K562 (cell line): ENCODE measurements around the gene NPAS3. TPM values are rescaled to one million over a fixed set of nuclear protein-coding genes. Genes with fewer than 3 reads are reported as not detected.

Experiments used
- ATAC-seq: fragments of 200-7000 bp; cut with Tn5 transposase; 3 replicates; pipeline ENCODE4 v1.9.1; 2020; ENCODE audit warnings: moderate library complexity
- BruUV-seq: library from RNA; stranded (reverse); fragments of 400-500 nt; replicated peaks from 2 replicates; lab custom pipeline; 2021; lab: Mats Ljungman, UMichigan
- CTCF ChIA-PET: fragments of 300-600 bp; formaldehyde crosslinking; extraction: SDS; loops from one replicate; lab custom pipeline; 2021; ENCODE audit warnings: low intra/inter-chr PET ratio; lab: Yijun Ruan, JAX
- POLR2A ChIA-PET: fragments of 300-600, 350-650 bp; sonication (Branson Sonifier 250); formaldehyde crosslinking; extraction: SDS; loops from one replicate; lab custom pipeline; 2021; ENCODE audit warnings: antibody characterized with exemption, inconsistent platforms; lab: Yijun Ruan, JAX
- DNase-seq, 4 experiments: peaks; one replicate each; pipeline versions ENCODE4 v3.0.0 to v3.0.0-alpha.2; 2011 to 2018; ENCODE audit warnings: low spot score in 3 of 4, mixed read lengths in 3 of 4; ENCODE audit errors: extremely low read depth in 1 of 4
- FAIRE-seq: peaks from 2 replicates; lab custom pipeline; 2011; peaks lifted over from hg19 to GRCh38; lab: Jason Lieb, UNC
- H2AFZ ChIP-seq: 2 replicates; pipeline ENCODE4 v1.6.0; 2011; ENCODE audit warnings: low read depth, low read length, control low read depth, inconsistent platforms
- H3K27ac ChIP-seq: fragments of 200-600 bp; 3 replicates; pipeline ENCODE4 v1.8.0; 2011; ENCODE audit warnings: low read depth, mild to moderate bottlenecking, control low read depth, inconsistent platforms, low read length, moderate library complexity, mixed read lengths; ENCODE audit errors: extremely low read depth
- H3K27me3 ChIP-seq, 2 experiments: fragments of 300-600 bp in 1 of 2; 2 replicates in 1 of 2; 3 replicates in 1 of 2; pipeline versions ENCODE4 v1.6.0 to v1.8.0; 2011; ENCODE audit warnings: inconsistent platforms in 2 of 2, low read length in 2 of 2, mild to moderate bottlenecking in 1 of 2, mixed read lengths in 1 of 2, moderate library complexity in 1 of 2; ENCODE audit not compliant: control insufficient read depth in 2 of 2, insufficient read depth in 2 of 2
- H3K36me3 ChIP-seq: fragments of 300-600 bp; 3 replicates; pipeline ENCODE4 v1.8.0; 2011; ENCODE audit warnings: mild to moderate bottlenecking, low read length, inconsistent platforms; ENCODE audit not compliant: control insufficient read depth, insufficient read depth
- H3K4me1 ChIP-seq, 2 experiments: fragments of 200-600 bp in 1 of 2; replicated peaks in 1 of 2; 2 replicates in 1 of 2; 3 replicates in 1 of 2; pipeline versions ENCODE4 v1.5.1 to v1.8.0; 2011; ENCODE audit warnings: inconsistent platforms in 2 of 2, low read length in 2 of 2, mild to moderate bottlenecking in 1 of 2, mixed read lengths in 1 of 2, moderate library complexity in 1 of 2; ENCODE audit not compliant: control insufficient read depth in 2 of 2, insufficient read depth in 2 of 2
- H3K4me2 ChIP-seq: 2 replicates; pipeline ENCODE4 v1.6.1; 2011; ENCODE audit warnings: low read length, control low read depth, inconsistent platforms, mixed read lengths; ENCODE audit not compliant: insufficient read depth
- H3K4me3 ChIP-seq: fragments of 200-600 bp; sonication (generic), shearing (Covaris generic); 2 replicates; pipeline ENCODE4 v1.5.1; 2016; ENCODE audit warnings: control low read depth, inconsistent platforms
- H3K79me2 ChIP-seq: fragments of 200-600 bp; 3 replicates; pipeline ENCODE4 v1.8.0; 2011; ENCODE audit warnings: low read length, inconsistent platforms; ENCODE audit not compliant: control insufficient read depth, insufficient read depth
- H3K9ac ChIP-seq, 2 experiments: 2 replicates each; pipeline versions ENCODE4 v1.6.0 to v1.6.1; 2011; ENCODE audit warnings: low read depth in 2 of 2, low read length in 2 of 2, control low read depth in 1 of 2, inconsistent platforms in 1 of 2, mild to moderate bottlenecking in 1 of 2, mixed read lengths in 1 of 2; ENCODE audit not compliant: insufficient read depth in 1 of 2
- H3K9me1 ChIP-seq: one replicate; pipeline ENCODE4 v1.6.0; 2011; ENCODE audit warnings: inconsistent platforms, mild to moderate bottlenecking, low read length, moderate library complexity; ENCODE audit not compliant: control insufficient read depth, insufficient read depth
- H3K9me3 ChIP-seq: replicated peaks from 2 replicates; pipeline ENCODE4 v1.5.1; 2011; ENCODE audit warnings: low read depth, low read length, inconsistent platforms; ENCODE audit not compliant: control insufficient read depth, insufficient read depth
- H4K20me1 ChIP-seq: replicated peaks from 2 replicates; pipeline ENCODE4 v1.6.1; 2011; ENCODE audit warnings: low read length, inconsistent platforms, mixed read lengths; ENCODE audit not compliant: control insufficient read depth, insufficient read depth
- CBX1 ChIP-seq: sonication (generic); IDR thresholded peaks from 2 replicates; pipeline ENCODE4 v1.6.1; 2016; ENCODE audit warnings: antibody characterized with exemption, low read depth, mild to moderate bottlenecking
- DPF2 ChIP-seq: fragments of 450-650 bp; IDR thresholded peaks from 2 replicates; pipeline ENCODE4 v1.6.1; 2016
- ETS2 ChIP-seq: IDR thresholded peaks from 2 replicates; pipeline ENCODE4 v1.6.1; 2016; ENCODE audit warnings: borderline replicate concordance, missing genetic modification characterization, mild to moderate bottlenecking, moderate library complexity, missing compliant biosample characterization; ENCODE audit not compliant: poor library complexity, severe bottlenecking
- FOS ChIP-seq: IDR thresholded peaks from 3 replicates; pipeline ENCODE4 v1.6.1; 2011; ENCODE audit not compliant: insufficient read length; ENCODE audit errors: extremely low read depth
- MAFF ChIP-seq: IDR thresholded peaks from 2 replicates; pipeline ENCODE4 v1.6.1; 2012; ENCODE audit warnings: low read length, improper control_type of control experiment
- PRPF4 ChIP-seq: fragments of 200-400 bp; formaldehyde crosslinking; IDR thresholded peaks from one replicate; pipeline ENCODE4 v1.6.1; 2017; ENCODE audit warnings: low read length, low read depth, mild to moderate bottlenecking; ENCODE audit not compliant: insufficient read depth, poor library complexity, severe bottlenecking
- RBBP5 ChIP-seq: fragments of 200-600 bp; sonication (generic); IDR thresholded peaks from 2 replicates; pipeline ENCODE4 v1.6.1; 2012; ENCODE audit warnings: borderline replicate concordance, mild to moderate bottlenecking, low read length, control low read depth, inconsistent platforms; ENCODE audit not compliant: insufficient read depth, poor library complexity, severe bottlenecking
- SLC30A9 ChIP-seq: fragments of 250-450 bp; sonication (Bioruptor Pico); IDR thresholded peaks from 2 replicates; pipeline ENCODE4 v1.8.0; 2022; ENCODE audit warnings: mild to moderate bottlenecking, moderate library complexity
- SRSF9 ChIP-seq: fragments of 200-400 bp; formaldehyde crosslinking; IDR thresholded peaks from 2 replicates; pipeline ENCODE4 v1.6.1; 2017; ENCODE audit warnings: low read depth, low read length, borderline replicate concordance
- ZC3H4 ChIP-seq: sonication (generic); formaldehyde crosslinking; IDR thresholded peaks from 2 replicates; pipeline ENCODE4 v1.9.0; 2021; ENCODE audit warnings: missing genetic modification reagents, borderline replicate concordance
- WGBS: fragments of 100-300 bp; shearing (Covaris generic); methylation state at CpG from one replicate; pipeline ENCODE4 v1.1.6; 2016; ENCODE audit warnings: low coverage, mixed read lengths; ENCODE audit not compliant: insufficient coverage; ENCODE audit errors: missing lambda C conversion rate; 5-methylcytosine and 5-hydroxymethylcytosine counted together
- in situ Hi-C: fragments of 300-500 bp; cut with MboI; formaldehyde crosslinking; loops from 4 replicates; pipeline ENCODE4 v1.15.0; 2018; ENCODE audit warnings: inconsistent platforms, mixed read lengths
- intact Hi-C: fragments of 100-400 bp; cut with micrococcal nuclease; formaldehyde crosslinking; loops from 2 replicates; pipeline ENCODE4 v1.14.2; 2022
- polyA plus RNA-seq, 8 experiments: library from polyadenylated mRNA; depleted of rRNA in 4 of 8; stranded (reverse) in 5 of 8; unstranded in 3 of 8; fragments of >200 nt; fragmentation: Nextera tagmentation in 2 of 8; fragmentation: Illumina TruSeq in 1 of 8; extraction: Ambion mirVana in 2 of 8; extraction: Trizol in 1 of 8; gene quantifications; 2 replicates each; pipeline versions ENCODE4 v1.2.1 to v1.2.3, GENCODE V29; 2011 to 2014; ENCODE audit warnings: inconsistent platforms in 1 of 8, missing spikeins in 1 of 8
- total RNA-seq, 7 experiments: library from RNA; depleted of rRNA in 6 of 7; stranded (reverse); fragments of >200 nt in 6 of 7; fragmentation: Illumina TruSeq in 2 of 7; extraction: Trizol in 2 of 7; gene quantifications; 2 replicates each; pipeline versions ENCODE4 v1.2.1 to v1.2.3, GENCODE V29; 2011 to 2021; ENCODE audit warnings: low replicate concordance in 1 of 7
- TF ChIP-seq, protein P1 (sequence below): IDR thresholded peaks from 2 replicates; pipeline ENCODE4 v1.6.1; 2014; ENCODE audit warnings: antibody characterized with exemption
- TF ChIP-seq, protein P2 (sequence below): fragments of 450-650 bp; formaldehyde crosslinking; IDR thresholded peaks from 2 replicates; pipeline ENCODE4 v1.4.0; 2022; ENCODE audit warnings: missing genetic modification characterization
- TF ChIP-seq, protein P3 (sequence below): fragments of 250-450 bp; sonication (Bioruptor Pico); IDR thresholded peaks from 2 replicates; pipeline ENCODE4 v1.4.0; 2020; ENCODE audit warnings: mild to moderate bottlenecking

NPAS3 gene
- total and polyA plus RNA-seq, 9 of the 15 experiments (the other 6 are each of a cell fraction or from before 2014, with no cell fraction given), result 0.04 TPM; not detected in 8

DNA sequence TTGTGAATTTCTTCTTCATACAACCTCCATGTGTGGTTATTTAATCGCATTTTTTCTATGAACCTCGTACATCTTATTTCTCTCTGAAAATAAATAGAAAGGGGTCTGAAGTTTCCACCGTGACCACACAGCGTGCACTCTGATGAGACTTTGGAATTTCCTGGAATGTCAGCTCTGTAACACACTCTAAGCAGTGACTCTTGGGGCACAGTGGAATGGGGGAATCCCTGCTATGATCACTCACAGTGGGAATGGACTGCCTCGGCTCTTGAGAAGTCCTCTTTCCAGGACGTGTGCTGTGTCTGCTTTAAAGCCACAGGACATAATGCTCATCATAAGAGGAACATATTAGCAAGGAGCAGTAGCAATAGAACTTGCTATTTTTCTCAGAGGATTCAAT lies 596.0 kb downstream of the NPAS3 start:
- ATAC-seq, result no peak
- POLR2A ChIA-PET, result no interaction called here

DNA sequence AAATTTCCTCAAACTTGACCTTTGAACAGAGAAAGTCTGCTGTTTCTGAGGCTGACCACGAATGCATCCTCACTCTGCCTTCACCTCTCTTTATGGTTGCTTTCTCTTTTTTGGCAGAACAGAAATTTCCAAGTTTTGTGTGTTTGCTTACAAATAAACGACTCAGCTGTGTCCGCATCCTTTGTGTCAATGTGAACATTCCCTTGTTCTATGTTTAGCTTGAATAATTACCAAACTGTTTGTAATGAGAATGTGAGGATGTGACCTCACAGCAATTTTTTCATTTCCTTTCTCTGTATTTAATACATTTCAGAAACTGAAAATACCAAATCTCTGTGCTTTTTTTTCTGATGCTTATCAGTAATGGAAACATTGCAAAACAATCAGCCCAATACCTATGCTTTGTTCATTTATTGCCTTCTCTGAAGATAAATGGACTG lies 601.3 kb downstream of the NPAS3 start:
- ATAC-seq, result no peak
- Histone ChIP-seq H3K9me1 (no peaks in the 10 kb centered on the region), H3K27ac (no peak overlapping the region), H3K9ac (no peak overlapping the region), H3K4me2 (no peak overlapping the region), H4K20me1 (no peaks in the 10 kb centered on the region), H3K27me3 (no peaks in the 10 kb centered on the region), H2AFZ (no peak overlapping the region), H3K9me3 (no peaks in the 10 kb centered on the region), H3K4me3 (no peak overlapping the region), H3K36me3 (no peaks in the 10 kb centered on the region), H3K79me2 (no peaks in the 10 kb centered on the region), H3K4me1 (no peaks in the 10 kb centered on the region)
- in situ Hi-C loops, result no loop called here
- no TSS peak for BruUV-seq
- intact Hi-C loops, result no loop called here
- ChIA-PET CTCF (no interaction called here), POLR2A (no interaction called here)
- WGBS, result 11% methylated on average over 3 of the region's 3 CpGs
- FAIRE-seq, result no peak
- DNase-seq, result no peak
- TF ChIP-seq DPF2 (no peak), SLC30A9 (CRISPR knock-in tag) (no peak), SRSF9 (no peak), FOS (no peak), MAFF (no peak), ETS2 (tag) (no peak), RBBP5 (no peak), CBX1 (no peak)
- TF ChIP-seq, protein P1, sequence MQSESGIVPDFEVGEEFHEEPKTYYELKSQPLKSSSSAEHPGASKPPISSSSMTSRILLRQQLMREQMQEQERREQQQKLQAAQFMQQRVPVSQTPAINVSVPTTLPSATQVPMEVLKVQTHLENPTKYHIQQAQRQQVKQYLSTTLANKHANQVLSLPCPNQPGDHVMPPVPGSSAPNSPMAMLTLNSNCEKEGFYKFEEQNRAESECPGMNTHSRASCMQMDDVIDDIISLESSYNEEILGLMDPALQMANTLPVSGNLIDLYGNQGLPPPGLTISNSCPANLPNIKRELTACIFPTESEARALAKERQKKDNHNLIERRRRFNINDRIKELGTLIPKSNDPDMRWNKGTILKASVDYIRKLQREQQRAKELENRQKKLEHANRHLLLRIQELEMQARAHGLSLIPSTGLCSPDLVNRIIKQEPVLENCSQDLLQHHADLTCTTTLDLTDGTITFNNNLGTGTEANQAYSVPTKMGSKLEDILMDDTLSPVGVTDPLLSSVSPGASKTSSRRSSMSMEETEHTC, result no peak
- TF ChIP-seq, protein P2, sequence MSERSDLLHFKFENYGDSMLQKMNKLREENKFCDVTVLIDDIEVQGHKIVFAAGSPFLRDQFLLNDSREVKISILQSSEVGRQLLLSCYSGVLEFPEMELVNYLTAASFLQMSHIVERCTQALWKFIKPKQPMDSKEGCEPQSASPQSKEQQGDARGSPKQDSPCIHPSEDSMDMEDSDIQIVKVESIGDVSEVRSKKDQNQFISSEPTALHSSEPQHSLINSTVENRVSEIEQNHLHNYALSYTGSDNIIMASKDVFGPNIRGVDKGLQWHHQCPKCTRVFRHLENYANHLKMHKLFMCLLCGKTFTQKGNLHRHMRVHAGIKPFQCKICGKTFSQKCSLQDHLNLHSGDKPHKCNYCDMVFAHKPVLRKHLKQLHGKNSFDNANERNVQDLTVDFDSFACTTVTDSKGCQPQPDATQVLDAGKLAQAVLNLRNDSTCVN (CRISPR knock-in tag), result no peak

More for the DNA sequence above, 596.0 kb downstream of the NPAS3 start:
- H3K4me2 ChIP-seq, result no peak overlapping the region
- FAIRE-seq, result no peak
- H3K4me1 ChIP-seq, result no peaks in the 10 kb centered on the region
- intact Hi-C loops (no loop called here), in situ Hi-C loops (no loop called here)
- H3K4me3 ChIP-seq, result no peak overlapping the region
- H3K27me3 ChIP-seq, result no peaks in the 10 kb centered on the region
- H3K79me2 ChIP-seq, result no peaks in the 10 kb centered on the region
- no peaks in the 10 kb centered on the region for H3K9me1 ChIP-seq
- no peak for TF ChIP-seq PRPF4
- no peak for TF ChIP-seq ZC3H4 (CRISPR knock-in tag)
- TF ChIP-seq, protein P3, sequence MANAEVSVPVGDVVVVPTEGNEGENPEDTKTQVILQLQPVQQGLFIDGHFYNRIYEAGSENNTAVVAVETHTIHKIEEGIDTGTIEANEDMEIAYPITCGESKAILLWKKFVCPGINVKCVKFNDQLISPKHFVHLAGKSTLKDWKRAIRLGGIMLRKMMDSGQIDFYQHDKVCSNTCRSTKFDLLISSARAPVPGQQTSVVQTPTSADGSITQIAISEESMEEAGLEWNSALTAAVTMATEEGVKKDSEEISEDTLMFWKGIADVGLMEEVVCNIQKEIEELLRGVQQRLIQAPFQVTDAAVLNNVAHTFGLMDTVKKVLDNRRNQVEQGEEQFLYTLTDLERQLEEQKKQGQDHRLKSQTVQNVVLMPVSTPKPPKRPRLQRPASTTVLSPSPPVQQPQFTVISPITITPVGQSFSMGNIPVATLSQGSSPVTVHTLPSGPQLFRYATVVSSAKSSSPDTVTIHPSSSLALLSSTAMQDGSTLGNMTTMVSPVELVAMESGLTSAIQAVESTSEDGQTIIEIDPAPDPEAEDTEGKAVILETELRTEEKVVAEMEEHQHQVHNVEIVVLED (CRISPR knock-in tag), result no peak
- CTCF ChIA-PET, result no interaction called here
- no peak overlapping the region for H3K27ac ChIP-seq
- H3K9me3 ChIP-seq, result no peaks in the 10 kb centered on the region
- WGBS, result 3% methylated on average over 6 of the region's 6 CpGs
- no peak overlapping the region for H3K9ac ChIP-seq
- no peaks in the 10 kb centered on the region for H3K36me3 ChIP-seq
- H2AFZ ChIP-seq, result no peak overlapping the region
- H4K20me1 ChIP-seq, result no peaks in the 10 kb centered on the region
- no peak for DNase-seq
- no TSS peak for BruUV-seq
